Measurements from ENCODE around the gene DMP1. TPM values are rescaled to one million over a fixed set of nuclear protein-coding genes. Genes with fewer than 3 reads are reported as not detected.

The DMP1 gene
- total and polyA plus RNA-seq, 11 donors: not detected

DNA sequence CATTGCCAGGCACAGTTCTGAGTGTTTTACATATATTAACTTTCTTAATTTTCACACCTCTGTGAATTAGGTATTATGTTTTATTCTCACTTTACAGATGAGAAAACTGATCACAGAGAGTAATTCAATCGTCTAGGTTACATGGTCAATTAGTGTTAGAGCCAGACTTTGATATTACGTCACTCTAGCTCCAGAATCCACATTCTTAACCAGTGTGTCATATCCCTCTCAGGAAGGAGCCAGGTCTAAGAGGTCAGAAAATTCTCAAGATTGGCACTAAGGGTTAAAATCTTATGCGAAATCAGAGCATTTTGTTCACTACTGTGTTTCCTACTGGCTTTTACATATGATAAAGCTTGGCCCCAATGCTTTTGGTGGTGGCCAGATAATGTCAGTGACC, 7.4 kb downstream of the DMP1 start:
- H3K4me1 ChIP-seq: peaks cover 0 to 5% (median 0%) of the 10 kb centered on the region in 12 donors
- 42 to 61% (median 57%) methylated on average over 3 of the region's 3 CpGs for WGBS, 4 donors
- H3K4me3 ChIP-seq: no peak overlapping the region
- no peaks in the 10 kb centered on the region for H3K9me3 ChIP-seq
- H3K27me3 ChIP-seq: no peaks in the 10 kb centered on the region
- DNase-seq: no peak
- intact Hi-C loops (cut with DNase I): loop anchor here in 2 of 10 donors (10.0 kb wide), 2 partner anchors 103 to 113 kb away; no protein-coding TSS in a partner anchor
- H3K27ac ChIP-seq: no peak overlapping the region
- H3K36me3 ChIP-seq: no peaks in the 10 kb centered on the region
- ATAC-seq: no peak
- TF ChIP-seq CTCF (IDR thresholded peaks at IDR 0.05): no peak
- no peak for TF ChIP-seq POLR2A (IDR thresholded peaks at IDR 0.05)

- peaks cover 0 to 5% (median 0%) of the 10 kb centered on the region in 12 donors for H3K4me1 ChIP-seq
- H3K9me3 ChIP-seq: no peaks in the 10 kb centered on the region
- DNase-seq (no peak), ATAC-seq (no peak)
- H3K27ac ChIP-seq: no peak overlapping the region
- no peaks in the 10 kb centered on the region for H3K27me3 ChIP-seq
- no peaks in the 10 kb centered on the region for H3K36me3 ChIP-seq
- WGBS, 4 donors: 81 to 88% (median 84%) methylated on average over 3 of the region's 3 CpGs
- TF ChIP-seq POLR2A (IDR thresholded peaks at IDR 0.05) (no peak), CTCF (IDR thresholded peaks at IDR 0.05) (no peak)
- intact Hi-C loops (cut with DNase I): loop anchor here in 2 of 10 donors (10.0 kb wide), 2 partner anchors 105 to 115 kb away; no protein-coding TSS in a partner anchor
- H3K4me3 ChIP-seq: no peak overlapping the region
Observed at GRCh38 chr4:87659247-87659931, 9.3 kb downstream of the DMP1 start.

GRCh38 chr4:87662871-87663270, 12.8 kb downstream of the DMP1 start:
- no peak for ATAC-seq
- H3K27me3 ChIP-seq: no peaks in the 10 kb centered on the region
- 73 to 80% (median 77%) methylated on average over 9 of the region's 9 CpGs for WGBS, 4 donors
- TF ChIP-seq POLR2A (IDR thresholded peaks at IDR 0.05): no peak
- no peak for TF ChIP-seq CTCF (IDR thresholded peaks at IDR 0.05)
- peak overlapping the region in 1 of 12 donors; percentile 22 for H3K27ac ChIP-seq
- no peaks in the 10 kb centered on the region for H3K9me3 ChIP-seq
- H3K36me3 ChIP-seq: no peaks in the 10 kb centered on the region
- intact Hi-C loops (cut with DNase I): loop anchor here in 1 of 10 donors (10.0 kb wide), 1 partner anchor 108 kb away; no protein-coding TSS in a partner anchor
- DNase-seq: peak in 2 of 5 donors; percentile 12 to 18
- peaks cover 0 to 5% (median 0%) of the 10 kb centered on the region in 12 donors for H3K4me1 ChIP-seq
- no peak overlapping the region for H3K4me3 ChIP-seq

DNA sequence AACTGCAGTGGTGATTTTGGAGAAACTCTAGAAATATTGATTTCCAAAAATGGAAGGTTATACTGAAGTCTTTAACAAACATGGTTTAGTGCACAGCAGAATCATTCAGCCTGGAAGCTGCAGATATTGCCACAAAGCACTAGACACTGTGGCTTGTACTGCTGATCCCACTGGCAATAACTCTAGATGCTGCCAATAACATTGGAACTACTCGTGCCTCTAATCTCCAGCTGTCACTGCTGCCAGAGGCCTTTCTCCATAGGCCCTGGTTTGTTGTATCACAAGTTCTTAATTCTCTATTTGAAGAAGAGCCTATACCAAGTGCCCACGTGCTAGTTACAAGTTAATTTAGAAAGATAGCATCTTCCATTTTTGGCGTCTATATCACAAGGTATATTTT, 19.3 kb downstream of the DMP1 start:
- WGBS, 4 donors: 59 to 69% (median 66%) methylated on average over 3 of the region's 3 CpGs
- no peaks in the 10 kb centered on the region for H3K27me3 ChIP-seq
- no peak overlapping the region for H3K4me3 ChIP-seq
- intact Hi-C loops (cut with DNase I): loop anchor here in 1 of 10 donors (10.0 kb wide), 1 partner anchor 115 kb away; no protein-coding TSS in a partner anchor
- H3K27ac ChIP-seq: peak overlapping the region in 1 of 12 donors; percentile 7
- H3K9me3 ChIP-seq: peaks cover 0 to 27% (median 9%) of the 10 kb centered on the region in 12 donors
- DNase-seq (no peak), ATAC-seq (no peak)
- TF ChIP-seq CTCF (IDR thresholded peaks at IDR 0.05) (no peak), POLR2A (IDR thresholded peaks at IDR 0.05) (no peak)
- no peaks in the 10 kb centered on the region for H3K36me3 ChIP-seq
- peaks cover 0 to 6% (median 0%) of the 10 kb centered on the region in 12 donors for H3K4me1 ChIP-seq

All from heart left ventricle (tissue), 16 donors.